ENCODE measurements around the gene RAPGEF1.
"Not testable (repeated sequence)": the region's sequence is repeated elsewhere in the genome, so short reads cannot be mapped to it uniquely, and the experiment has no call there.

DNA sequence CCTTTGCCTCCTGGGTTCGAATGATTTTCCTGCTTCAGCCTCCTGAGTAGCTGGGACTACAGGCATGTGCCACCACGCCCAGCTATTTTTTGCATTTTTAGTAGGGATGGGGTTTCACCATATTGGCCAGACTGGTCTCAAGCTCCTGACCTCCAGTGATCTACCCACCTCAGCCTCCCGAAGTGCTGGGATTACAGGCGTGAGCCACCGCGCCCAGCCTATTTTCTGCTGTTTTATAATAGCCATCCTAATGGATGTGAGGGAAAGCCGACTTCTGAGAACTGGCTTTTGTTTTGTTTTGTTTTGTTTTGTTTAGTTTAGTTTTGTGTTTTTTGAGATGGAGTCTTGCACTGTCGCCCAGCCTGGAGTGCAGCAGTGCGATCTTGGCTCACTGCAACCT lies 13.9 kb upstream of the RAPGEF1 start:
- TF ChIP-seq, protein P1, sequence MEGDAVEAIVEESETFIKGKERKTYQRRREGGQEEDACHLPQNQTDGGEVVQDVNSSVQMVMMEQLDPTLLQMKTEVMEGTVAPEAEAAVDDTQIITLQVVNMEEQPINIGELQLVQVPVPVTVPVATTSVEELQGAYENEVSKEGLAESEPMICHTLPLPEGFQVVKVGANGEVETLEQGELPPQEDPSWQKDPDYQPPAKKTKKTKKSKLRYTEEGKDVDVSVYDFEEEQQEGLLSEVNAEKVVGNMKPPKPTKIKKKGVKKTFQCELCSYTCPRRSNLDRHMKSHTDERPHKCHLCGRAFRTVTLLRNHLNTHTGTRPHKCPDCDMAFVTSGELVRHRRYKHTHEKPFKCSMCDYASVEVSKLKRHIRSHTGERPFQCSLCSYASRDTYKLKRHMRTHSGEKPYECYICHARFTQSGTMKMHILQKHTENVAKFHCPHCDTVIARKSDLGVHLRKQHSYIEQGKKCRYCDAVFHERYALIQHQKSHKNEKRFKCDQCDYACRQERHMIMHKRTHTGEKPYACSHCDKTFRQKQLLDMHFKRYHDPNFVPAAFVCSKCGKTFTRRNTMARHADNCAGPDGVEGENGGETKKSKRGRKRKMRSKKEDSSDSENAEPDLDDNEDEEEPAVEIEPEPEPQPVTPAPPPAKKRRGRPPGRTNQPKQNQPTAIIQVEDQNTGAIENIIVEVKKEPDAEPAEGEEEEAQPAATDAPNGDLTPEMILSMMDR (IDR thresholded peaks at IDR 0.05): not testable (repeated sequence)
- TF ChIP-seq EP300, POLR2A (IDR thresholded peaks at IDR 0.05): not testable (repeated sequence)
